ENCODE results near the gene MB.

DNA sequence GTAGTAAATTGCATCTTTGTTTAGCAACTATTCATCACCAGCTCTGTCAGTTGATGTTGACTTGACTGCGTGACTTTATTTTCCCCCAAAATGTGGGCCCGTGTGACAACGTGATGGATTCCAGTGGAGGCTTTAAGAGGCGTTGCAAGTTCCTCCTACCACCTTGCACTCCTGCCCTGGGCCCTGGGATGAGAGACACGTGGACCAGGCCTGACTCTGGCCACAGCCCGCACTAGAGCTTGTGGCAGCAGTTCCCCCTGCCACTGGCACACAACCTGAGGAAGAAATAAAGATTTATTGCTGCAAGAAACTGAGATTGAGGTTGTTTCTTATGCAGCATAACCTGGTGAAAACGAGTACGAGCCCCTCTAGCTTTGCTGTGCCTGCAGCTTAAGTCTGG is 44.6 kb downstream of the MB start:
- TF ChIP-seq, protein P1, sequence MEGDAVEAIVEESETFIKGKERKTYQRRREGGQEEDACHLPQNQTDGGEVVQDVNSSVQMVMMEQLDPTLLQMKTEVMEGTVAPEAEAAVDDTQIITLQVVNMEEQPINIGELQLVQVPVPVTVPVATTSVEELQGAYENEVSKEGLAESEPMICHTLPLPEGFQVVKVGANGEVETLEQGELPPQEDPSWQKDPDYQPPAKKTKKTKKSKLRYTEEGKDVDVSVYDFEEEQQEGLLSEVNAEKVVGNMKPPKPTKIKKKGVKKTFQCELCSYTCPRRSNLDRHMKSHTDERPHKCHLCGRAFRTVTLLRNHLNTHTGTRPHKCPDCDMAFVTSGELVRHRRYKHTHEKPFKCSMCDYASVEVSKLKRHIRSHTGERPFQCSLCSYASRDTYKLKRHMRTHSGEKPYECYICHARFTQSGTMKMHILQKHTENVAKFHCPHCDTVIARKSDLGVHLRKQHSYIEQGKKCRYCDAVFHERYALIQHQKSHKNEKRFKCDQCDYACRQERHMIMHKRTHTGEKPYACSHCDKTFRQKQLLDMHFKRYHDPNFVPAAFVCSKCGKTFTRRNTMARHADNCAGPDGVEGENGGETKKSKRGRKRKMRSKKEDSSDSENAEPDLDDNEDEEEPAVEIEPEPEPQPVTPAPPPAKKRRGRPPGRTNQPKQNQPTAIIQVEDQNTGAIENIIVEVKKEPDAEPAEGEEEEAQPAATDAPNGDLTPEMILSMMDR (conservative IDR thresholded peaks at IDR 0.05; ENCODE audit: low read depth in 2 of 2) = no peak
- TF ChIP-seq JUNB (IDR thresholded peaks at IDR 0.05; ENCODE audit: unreplicated experiment) (no peak), POLR2AphosphoS5 (IDR thresholded peaks at IDR 0.05; ENCODE audit: low read depth) (no peak), EZH2 (IDR thresholded peaks at IDR 0.05; ENCODE audit: low read depth, unreplicated experiment) (no peak)
